H1 (cell line): ENCODE measurements around the gene SDR39U1. TPM values are rescaled to one million over a fixed set of nuclear protein-coding genes. Genes with fewer than 3 reads are reported as not detected.

Experiments used
- CTCF ChIA-PET: fragments of 300-600 bp; sonication (Branson Sonifier 250); formaldehyde crosslinking; loops from one replicate; lab custom pipeline; 2021; ENCODE audit not compliant: partially characterized antibody; lab: Charles Lee
- POLR2A ChIA-PET: fragments of 300-600 bp; sonication (Branson Sonifier 250); formaldehyde crosslinking; loops from one replicate; lab custom pipeline; 2021; ENCODE audit warnings: inconsistent platforms; ENCODE audit not compliant: partially characterized antibody; lab: Charles Lee
- DNase-seq, 2 experiments: peaks; one replicate each; pipeline versions ENCODE4 v3.0.0 to v3.0.0-alpha.2; 2010 to 2022; ENCODE audit warnings: low spot score in 2 of 2, low read depth in 1 of 2, mixed read lengths in 1 of 2
- FAIRE-seq: peaks from 2 replicates; lab custom pipeline; 2011; peaks lifted over from hg19 to GRCh38; lab: Jason Lieb, UNC
- H2AFZ ChIP-seq: 2 replicates; pipeline ENCODE4 v1.8.1; 2012; ENCODE audit warnings: low read length, inconsistent platforms
- H2AK5ac ChIP-seq: 2 replicates; pipeline ENCODE4 v1.6.1; 2013; ENCODE audit warnings: low read depth, low read length
- H2BK120ac ChIP-seq: replicated peaks from 2 replicates; pipeline ENCODE3; 2013; ENCODE audit warnings: low read depth, low read length, inconsistent platforms
- H2BK12ac ChIP-seq: 2 replicates; pipeline ENCODE4 v1.6.1; 2013; ENCODE audit warnings: low read depth, low read length
- H2BK15ac ChIP-seq: 2 replicates; pipeline ENCODE4 v1.6.1; 2013; ENCODE audit warnings: low read length
- H2BK20ac ChIP-seq: 2 replicates; pipeline ENCODE4 v1.6.1; 2013; ENCODE audit warnings: low read length
- H2BK5ac ChIP-seq: 2 replicates; pipeline ENCODE4 v1.6.1; 2013; ENCODE audit warnings: low read depth, low read length
- H3K14ac ChIP-seq: 2 replicates; pipeline ENCODE4 v1.6.1; 2013; ENCODE audit warnings: inconsistent platforms; ENCODE audit not compliant: insufficient read length
- H3K18ac ChIP-seq: 2 replicates; pipeline ENCODE4 v1.6.1; 2013; ENCODE audit warnings: low read length; ENCODE audit errors: extremely low read depth
- H3K23ac ChIP-seq: 2 replicates; pipeline ENCODE4 v1.6.1; 2013; ENCODE audit warnings: inconsistent platforms; ENCODE audit not compliant: insufficient read length
- H3K23me2 ChIP-seq: 2 replicates; pipeline ENCODE4 v1.6.1; 2013; ENCODE audit warnings: low read depth, low read length
- H3K27ac ChIP-seq: 2 replicates; pipeline ENCODE4 v1.6.1; 2011; ENCODE audit warnings: low read depth, low read length, inconsistent platforms
- H3K27me3 ChIP-seq, 4 experiments: replicated peaks in 1 of 4; 1 replicate in 1 of 4; 2 replicates in 3 of 4; pipeline versions ENCODE4 v1.6.1 to v1.8.1; 2011 to 2013; ENCODE audit warnings: low read length in 3 of 4, mild to moderate bottlenecking in 3 of 4, inconsistent platforms in 2 of 4, mixed read lengths in 2 of 4, moderate library complexity in 1 of 4; ENCODE audit not compliant: control insufficient read depth in 3 of 4, insufficient read depth in 3 of 4; ENCODE audit errors: extremely low read depth in 1 of 4
- H3K36me3 ChIP-seq, 4 experiments: 2 replicates each; pipeline versions ENCODE4 v1.6.1 to v1.8.1; 2011 to 2013; ENCODE audit warnings: mild to moderate bottlenecking in 4 of 4, low read length in 3 of 4, moderate library complexity in 2 of 4, control low read depth in 1 of 4, inconsistent platforms in 1 of 4; ENCODE audit not compliant: insufficient read depth in 4 of 4, control insufficient read depth in 2 of 4
- H3K4ac ChIP-seq: replicated peaks from 2 replicates; pipeline ENCODE3; 2013; ENCODE audit warnings: low read length, low read depth, mixed read lengths, inconsistent platforms; ENCODE audit not compliant: insufficient read length
- H3K4me1 ChIP-seq, 4 experiments: replicated peaks in 1 of 4; 1 replicate in 1 of 4; 2 replicates in 3 of 4; pipeline versions ENCODE4 v1.6.1 to v1.8.1; 2011 to 2013; ENCODE audit warnings: low read length in 3 of 4, inconsistent platforms in 2 of 4, mixed read lengths in 1 of 4; ENCODE audit not compliant: insufficient read depth in 4 of 4, control insufficient read depth in 3 of 4
- H3K4me2 ChIP-seq, 2 experiments: 2 replicates each; pipeline versions ENCODE4 v1.6.1 to v1.8.1; 2011 to 2013; ENCODE audit warnings: low read depth in 2 of 2, low read length in 2 of 2, control low read depth in 1 of 2, inconsistent platforms in 1 of 2, mild to moderate bottlenecking in 1 of 2; ENCODE audit not compliant: insufficient read depth in 1 of 2
- H3K4me3 ChIP-seq, 4 experiments: fragments of 200-600, 300-600 bp in 1 of 4; sonication (generic), shearing (Covaris generic), sonication (Bioruptor Twin) in 1 of 4; 2 replicates each; pipeline versions ENCODE4 v1.5.1 to v1.8.1; 2011 to 2016; ENCODE audit warnings: low read length in 4 of 4, low read depth in 3 of 4, control low read depth in 2 of 4, inconsistent platforms in 2 of 4, mild to moderate bottlenecking in 2 of 4, mixed read lengths in 1 of 4, moderate library complexity in 1 of 4; ENCODE audit not compliant: insufficient read depth in 2 of 4; ENCODE audit errors: extremely low read depth in 1 of 4
- H3K56ac ChIP-seq: replicated peaks from 2 replicates; pipeline ENCODE3; 2013; ENCODE audit warnings: low read depth, mild to moderate bottlenecking, mixed read lengths, low read length, inconsistent platforms; ENCODE audit not compliant: insufficient read length
- H3K79me1 ChIP-seq: 2 replicates; pipeline ENCODE4 v1.6.1; 2013; ENCODE audit warnings: low read depth, low read length, control low read depth
- H3K79me2 ChIP-seq, 2 experiments: 2 replicates each; pipeline versions ENCODE4 v1.6.1 to v1.8.1; 2012 to 2013; ENCODE audit warnings: low read length in 2 of 2, mild to moderate bottlenecking in 2 of 2, inconsistent platforms in 1 of 2; ENCODE audit not compliant: insufficient read depth in 2 of 2, control insufficient read depth in 1 of 2
- H3K9ac ChIP-seq, 4 experiments: replicated peaks in 1 of 4; 1 replicate in 1 of 4; 2 replicates in 3 of 4; pipeline versions ENCODE4 v1.6.1 to v1.8.1; 2011 to 2013; ENCODE audit warnings: low read depth in 3 of 4, low read length in 3 of 4, control low read depth in 2 of 4, mild to moderate bottlenecking in 2 of 4, moderate library complexity in 2 of 4, inconsistent platforms in 1 of 4; ENCODE audit errors: extremely low read depth in 1 of 4
- H3K9me3 ChIP-seq, 2 experiments: 2 replicates each; pipeline versions ENCODE4 v1.6.1 to v1.8.1; 2012 to 2013; ENCODE audit warnings: mild to moderate bottlenecking in 2 of 2, moderate library complexity in 2 of 2, control low read depth in 1 of 2, inconsistent platforms in 1 of 2, low read depth in 1 of 2, low read length in 1 of 2, mixed read lengths in 1 of 2; ENCODE audit not compliant: insufficient read depth in 2 of 2
- H4K20me1 ChIP-seq, 2 experiments: replicated peaks in 1 of 2; 2 replicates each; pipeline versions ENCODE3 to v1.8.1; 2011 to 2013; ENCODE audit warnings: inconsistent platforms in 2 of 2, low read length in 2 of 2, mild to moderate bottlenecking in 1 of 2; ENCODE audit not compliant: insufficient read depth in 2 of 2, control insufficient read depth in 1 of 2
- H4K5ac ChIP-seq: 2 replicates; pipeline ENCODE4 v1.6.1; 2013; ENCODE audit warnings: low read length, low read depth, mixed read lengths, inconsistent platforms; ENCODE audit not compliant: insufficient read length
- H4K8ac ChIP-seq: 2 replicates; pipeline ENCODE4 v1.8.0; 2013; ENCODE audit warnings: mild to moderate bottlenecking, moderate library complexity, low read length, inconsistent platforms; ENCODE audit not compliant: insufficient read depth; ENCODE audit errors: extremely low read depth
- H4K91ac ChIP-seq: replicated peaks from 2 replicates; pipeline ENCODE3; 2013; ENCODE audit warnings: low read length, mixed read lengths, inconsistent platforms; ENCODE audit not compliant: insufficient read length
- BRCA1 ChIP-seq: IDR thresholded peaks from 2 replicates; pipeline ENCODE4 v1.6.1; 2012; ENCODE audit warnings: low read depth, low read length, improper control_type of control experiment
- CBX8 ChIP-seq: fragments of 300-800, 300-1000 bp; sonication (generic); IDR thresholded peaks from 2 replicates; pipeline ENCODE4 v1.7.1; 2016; ENCODE audit warnings: low read depth, low read length, borderline replicate concordance
- HDAC2 ChIP-seq, 2 experiments: fragments of 300-600 bp in 1 of 2; sonication (generic) in 1 of 2; IDR thresholded peaks; 2 replicates each; pipeline ENCODE4 v1.6.1; 2011 to 2012; ENCODE audit warnings: low read depth in 2 of 2, low read length in 2 of 2, mild to moderate bottlenecking in 2 of 2, moderate library complexity in 2 of 2, borderline replicate concordance in 1 of 2, inconsistent platforms in 1 of 2
- KDM1A ChIP-seq: fragments of 200-600, 300-600 bp; sonication (generic); IDR thresholded peaks from 2 replicates; pipeline ENCODE4 v1.7.1; 2016; ENCODE audit warnings: mild to moderate bottlenecking, low read length, borderline replicate concordance
- KDM4A ChIP-seq: IDR thresholded peaks from one replicate; pipeline ENCODE4 v1.7.1; 2012; ENCODE audit warnings: low read depth, mild to moderate bottlenecking, moderate library complexity, low read length, inconsistent platforms; ENCODE audit not compliant: severe bottlenecking
- PHF8 ChIP-seq: fragments of 200-600 bp; sonication (generic); conservative IDR thresholded peaks from 2 replicates; pipeline ENCODE4 v1.7.1; 2012; ENCODE audit warnings: low read depth, mild to moderate bottlenecking, inconsistent platforms, low read length, moderate library complexity
- POU5F1 ChIP-seq: IDR thresholded peaks from 2 replicates; pipeline ENCODE4 v1.6.1; 2011; ENCODE audit warnings: low read depth, mild to moderate bottlenecking, low read length, moderate library complexity
- SIN3A ChIP-seq, 2 experiments: IDR thresholded peaks in 1 of 2; conservative IDR thresholded peaks in 1 of 2; 2 replicates each; pipeline ENCODE4 v1.6.1; 2011 to 2012; ENCODE audit warnings: low read length in 2 of 2, improper control_type of control experiment in 1 of 2, low read depth in 1 of 2, mild to moderate bottlenecking in 1 of 2
- SIRT6 ChIP-seq: IDR thresholded peaks from one replicate; pipeline ENCODE4 v1.7.1; 2012; ENCODE audit warnings: low read length, inconsistent platforms
- SP2 ChIP-seq: IDR thresholded peaks from 2 replicates; pipeline ENCODE4 v1.6.1; 2012; ENCODE audit warnings: mild to moderate bottlenecking, low read length, inconsistent platforms
- SUZ12 ChIP-seq: fragments of 200-600 bp; sonication (generic); IDR thresholded peaks from 2 replicates; pipeline ENCODE4 v1.6.1; 2012; ENCODE audit warnings: mild to moderate bottlenecking, inconsistent platforms, low read length, moderate library complexity, mixed read lengths
- YY1 ChIP-seq: IDR thresholded peaks from 2 replicates; pipeline ENCODE4 v1.6.1; 2011; ENCODE audit warnings: low read depth, mild to moderate bottlenecking, low read length
- ZNF274 ChIP-seq: IDR thresholded peaks from 2 replicates; pipeline ENCODE4 v1.7.0; 2012; ENCODE audit warnings: low read length, borderline replicate concordance; ENCODE audit errors: extremely low read depth
- WGBS, 2 experiments: shearing (Covaris generic) in 1 of 2; methylation state at CpG; one replicate each; pipeline versions ENCODE4 v1.1.6 to v1.1.7; 2013 to 2015; ENCODE audit warnings: low lambda C conversion rate in 2 of 2, mixed read lengths in 2 of 2, inconsistent platforms in 1 of 2, low coverage in 1 of 2, missing lambda C conversion rate in 1 of 2; ENCODE audit not compliant: insufficient replicate concordance in 2 of 2, insufficient coverage in 1 of 2, insufficient read length in 1 of 2; ENCODE audit errors: extremely low coverage in 1 of 2, missing lambda C conversion rate in 1 of 2; 5-methylcytosine and 5-hydroxymethylcytosine counted together
- polyA plus RNA-seq, 7 experiments: library from polyadenylated mRNA; depleted of rRNA in 3 of 7; stranded (reverse) in 5 of 7; unstranded in 2 of 7; fragments of >200 nt in 5 of 7; fragments of 200-250 nt in 2 of 7; gene quantifications; 1 replicate in 5 of 7; 2 replicates in 1 of 7; 4 replicates in 1 of 7; pipeline versions ENCODE4 v1.2.1 to v1.2.3, GENCODE V29; 2011 to 2013; ENCODE audit warnings: missing spikeins in 2 of 7, mixed read lengths in 2 of 7
- total RNA-seq: library from RNA; stranded (reverse); fragmentation: NEBNext Ultra II Directional; extraction: Animal tissue kit (Norgen Biotek cat#: 25700); gene quantifications from 2 replicates; pipeline ENCODE4 v1.2.1, GENCODE V29; 2021

SDR39U1 gene
- total and polyA plus RNA-seq, 2 of the 8 experiments (the other 6 are each of a cell fraction or from before 2014, with no cell fraction given) = 46.7 to 98.8 TPM

GRCh38 chr14:24409192-24409591 is 33.4 kb downstream of the SDR39U1 start:
- Histone ChIP-seq H2AK5ac (no peak overlapping the region), H3K56ac (no peak overlapping the region), H3K4me3 (no peak overlapping the region), H3K23ac (no peak overlapping the region), H4K5ac (no peak overlapping the region), H4K8ac (no peak overlapping the region), H3K9me3 (no peaks in the 10 kb centered on the region), H2BK20ac (no peak overlapping the region), H2BK15ac (no peak overlapping the region), H3K4me2 (no peak overlapping the region), H3K18ac (no peak overlapping the region), H4K20me1 (peaks cover 0 to 2% of the 10 kb centered on the region in 2 experiments), H4K91ac (no peak overlapping the region), H2BK120ac (no peak overlapping the region), H3K14ac (no peak overlapping the region), H3K27ac (no peak overlapping the region), H3K27me3 (0 out of 7 replicates have a peak, but pooled peaks cover 0 to 2% (median 0%) of the 10 kb centered on the region in 4 experiments), H3K23me2 (peaks cover 2% of the 10 kb centered on the region; the same call in 1 of the 2 replicates), H2BK5ac (no peak overlapping the region), H2BK12ac (no peak overlapping the region), H3K36me3 (peaks cover 0 to 6% (median 4%) of the 10 kb centered on the region in 4 experiments; a peak in 5 of 8 replicates), H3K9ac (no peak overlapping the region), H3K79me1 (peaks cover 3% of the 10 kb centered on the region; the same call in 1 of the 2 replicates), H3K4me1 (no peaks in the 10 kb centered on the region), H3K4ac (no peak overlapping the region), H2AFZ (no peak overlapping the region), H3K79me2 (no peaks in the 10 kb centered on the region)
- ChIA-PET CTCF (interaction anchor here (0.7 to 9.6 kb wide), 21 partner anchors 7 to 167 kb away, joined by 3 to 101 read pairs (median 5); partner anchors contain the start of genes ADCY4, CBLN3, CIDEB and KHNYN), POLR2A (interaction anchor here (0.9 to 5.0 kb wide), 6 partner anchors 9 to 78 kb away, joined by 3 to 25 read pairs (median 4); partner anchors contain the start of genes CBLN3 and KHNYN)
- 91% methylated on average over 6 of the region's 6 CpGs; no CpG with 5 or more reads in 1 of the 2 experiments for WGBS, 2 experiments
- TF ChIP-seq POU5F1 = no peak
- no peak for TF ChIP-seq SUZ12
- TF ChIP-seq CBX8 = no peak
- TF ChIP-seq KDM1A = no peak
- no peak for TF ChIP-seq BRCA1
- no peak for TF ChIP-seq SIN3A (conservative IDR thresholded peaks at IDR 0.05 in 1 of 2, IDR thresholded peaks at IDR 0.05 in 1 of 2; ENCODE audit: low read depth in 1 of 2, low read length in 2 of 2)
- TF ChIP-seq ZNF274 = no peak
- TF ChIP-seq YY1 = no peak
- no peak for TF ChIP-seq SP2
- no peak for TF ChIP-seq SIRT6
- no peak for TF ChIP-seq PHF8
- TF ChIP-seq KDM4A = no peak
- TF ChIP-seq HDAC2 (IDR thresholded peaks at IDR 0.05; ENCODE audit: borderline replicate concordance in 1 of 2, low read depth in 2 of 2, low read length in 2 of 2) = no peak
- DNase-seq (no peak), FAIRE-seq (no peak)
